Gastroesophageal sphincter (tissue), 4 donors: Measurements from ENCODE around the gene ROR2. TPM values are rescaled to one million over a fixed set of nuclear protein-coding genes. Genes with fewer than 3 reads are reported as not detected.
"Not testable (repeated sequence)": the region's sequence is repeated elsewhere in the genome, so short reads cannot be mapped to it uniquely, and the experiment has no call there.

Source experiments
- ATAC-seq: fragments of 150-250 bp; one replicate; pipeline ENCODE4 v1.9.1; 2016; ENCODE audit warnings: mild to moderate bottlenecking, moderate library complexity
- H3K27ac ChIP-seq, 4 donors: fragments of 200-600 bp; sonication (generic) in 3 of 4; 1 replicate in 3 of 4; 2 replicates in 1 of 4; pipeline ENCODE4 v1.5.1; 2016 to 2019
- H3K27me3 ChIP-seq: fragments of 200-600 bp; sonication (generic); one replicate; pipeline ENCODE4 v1.5.1; 2019
- H3K36me3 ChIP-seq, 2 donors: fragments of 200-600 bp; sonication (generic); one replicate each; pipeline ENCODE4 v1.5.1; 2019; ENCODE audit warnings: control low read depth in 1 of 2
- H3K4me1 ChIP-seq, 3 donors: fragments of 200-600 bp; sonication (generic); 1 replicate in 2 of 3; 2 replicates in 1 of 3; pipeline ENCODE4 v1.5.1; 2016 to 2019; ENCODE audit warnings: control low read depth in 2 of 3
- H3K4me3 ChIP-seq, 2 donors: fragments of 200-600 bp; sonication (generic); one replicate each; pipeline ENCODE4 v1.5.1; 2019; ENCODE audit warnings: mild to moderate bottlenecking in 1 of 2, moderate library complexity in 1 of 2
- H3K9me3 ChIP-seq, 3 donors: fragments of 200-600 bp; sonication (generic); one replicate each; pipeline ENCODE4 v1.5.1; 2017 to 2019; ENCODE audit warnings: control low read depth in 2 of 3
- CTCF ChIP-seq, 4 experiments: fragments of 200-600 bp in 2 of 4; fragments of 450-650 bp in 2 of 4; sonication (generic) in 1 of 4; IDR thresholded peaks; one replicate each; pipeline ENCODE4 v1.5.1; 2017 to 2019; ENCODE audit warnings: antibody characterized with exemption in 4 of 4, mild to moderate bottlenecking in 2 of 4, moderate library complexity in 2 of 4
- EP300 ChIP-seq: sonication (generic); formaldehyde crosslinking; IDR thresholded peaks from one replicate; pipeline ENCODE4 v1.6.1; 2017; ENCODE audit warnings: antibody characterized with exemption, mild to moderate bottlenecking
- POLR2A ChIP-seq, 2 donors: fragments of 450-650 bp; IDR thresholded peaks; one replicate each; pipeline ENCODE4 v1.6.1; 2017; ENCODE audit warnings: antibody characterized with exemption in 2 of 2, mild to moderate bottlenecking in 2 of 2, moderate library complexity in 1 of 2
- POLR2AphosphoS5 ChIP-seq: sonication (generic); formaldehyde crosslinking; IDR thresholded peaks from one replicate; pipeline ENCODE4 v1.6.1; 2017; ENCODE audit warnings: antibody characterized with exemption
- WGBS, 2 donors: methylation state at CpG; one replicate each; pipeline ENCODE4 v1.1.5; 2018; ENCODE audit warnings: low coverage in 1 of 2; 5-methylcytosine and 5-hydroxymethylcytosine counted together
- total RNA-seq, 4 donors: library from RNA; depleted of rRNA; stranded (reverse); fragments of >200 nt; gene quantifications; one replicate each; pipeline ENCODE4 v1.1.0, GENCODE V29; 2016

The ROR2 gene
- total RNA-seq, 4 donors from 2014 or later = 40.8 to 69.1 (median 63.2) TPM

- 80 to 90% methylated on average over 2 of the region's 10 CpGs for WGBS, 2 donors
- H3K27ac ChIP-seq = no peak overlapping the region
- H3K4me1 ChIP-seq = peaks cover 0 to 75% (median 0%) of the 10 kb centered on the region in 3 donors
- TF ChIP-seq POLR2AphosphoS5 (no peak), CTCF (IDR thresholded peaks at IDR 0.05) (no peak), POLR2A (IDR thresholded peaks at IDR 0.05) (no peak), EP300 (no peak)
- ATAC-seq = no peak
- no peaks in the 10 kb centered on the region for H3K36me3 ChIP-seq
- no peak overlapping the region for H3K4me3 ChIP-seq
- H3K27me3 ChIP-seq = no peaks in the 10 kb centered on the region
- H3K9me3 ChIP-seq = no peaks in the 10 kb centered on the region
These were observed 35.6 kb downstream of the ROR2 start for GRCh38 chr9:91914404-91914803.

GRCh38 chr9:91913986-91914385, 36.0 kb downstream of the ROR2 start:
- H3K4me3 ChIP-seq = no peak overlapping the region
- ATAC-seq = no peak
- WGBS, 2 donors = 71 to 86% methylated on average over 6 to 8 of the region's 8 CpGs
- H3K27ac ChIP-seq = no peak overlapping the region
- H3K4me1 ChIP-seq = peaks cover 0 to 74% (median 0%) of the 10 kb centered on the region in 3 donors
- TF ChIP-seq EP300 = no peak
- no peak for TF ChIP-seq CTCF (IDR thresholded peaks at IDR 0.05)
- no peak for TF ChIP-seq POLR2AphosphoS5
- no peak for TF ChIP-seq POLR2A (IDR thresholded peaks at IDR 0.05)
- H3K9me3 ChIP-seq = no peaks in the 10 kb centered on the region
- H3K36me3 ChIP-seq = no peaks in the 10 kb centered on the region
- H3K27me3 ChIP-seq = no peaks in the 10 kb centered on the region

- H3K27me3 ChIP-seq = no peaks in the 10 kb centered on the region
- ATAC-seq = no peak
- 49 to 71% methylated on average over 2 of the region's 2 CpGs for WGBS, 2 donors
- TF ChIP-seq POLR2AphosphoS5 (no peak), CTCF (IDR thresholded peaks at IDR 0.05) (no peak), EP300 (no peak), POLR2A (IDR thresholded peaks at IDR 0.05) (no peak)
- H3K36me3 ChIP-seq = no peaks in the 10 kb centered on the region
- H3K27ac ChIP-seq = no peak overlapping the region
- no peaks in the 10 kb centered on the region for H3K9me3 ChIP-seq
- H3K4me1 ChIP-seq = peaks cover 0 to 72% (median 0%) of the 10 kb centered on the region in 3 donors
- no peak overlapping the region for H3K4me3 ChIP-seq
These were observed 36.9 kb downstream of the ROR2 start for GRCh38 chr9:91913096-91913495.

GRCh38 chr9:91911657-91912056, 38.4 kb downstream of the ROR2 start:
- H3K27ac ChIP-seq = no peak overlapping the region
- 31 to 55% methylated on average over 2 of the region's 2 CpGs for WGBS, 2 donors
- no peak overlapping the region for H3K4me3 ChIP-seq
- no peaks in the 10 kb centered on the region for H3K9me3 ChIP-seq
- no peaks in the 10 kb centered on the region for H3K27me3 ChIP-seq
- H3K4me1 ChIP-seq = peaks cover 0 to 73% (median 0%) of the 10 kb centered on the region in 3 donors
- no peak for TF ChIP-seq POLR2AphosphoS5
- ATAC-seq = no peak
- no peaks in the 10 kb centered on the region for H3K36me3 ChIP-seq

GRCh38 chr9:91909256-91909655, 40.8 kb downstream of the ROR2 start:
- 81 to 100% methylated on average over 1 to 3 of the region's 3 CpGs for WGBS, 2 donors
- peaks cover 0 to 71% (median 0%) of the 10 kb centered on the region in 3 donors for H3K4me1 ChIP-seq
- not testable (repeated sequence) for ATAC-seq, H3K4me3 ChIP-seq, H3K36me3 ChIP-seq, H3K9me3 ChIP-seq, H3K27ac ChIP-seq, H3K27me3 ChIP-seq

- TF ChIP-seq POLR2AphosphoS5 (no peak), POLR2A (IDR thresholded peaks at IDR 0.05) (no peak), EP300 (no peak), CTCF (IDR thresholded peaks at IDR 0.05) (no peak)
- no peak overlapping the region for H3K4me3 ChIP-seq
- H3K4me1 ChIP-seq = peaks cover 0 to 71% (median 0%) of the 10 kb centered on the region in 3 donors
- no peak overlapping the region for H3K27ac ChIP-seq
- no peaks in the 10 kb centered on the region for H3K36me3 ChIP-seq
- no peak for ATAC-seq
- WGBS, 2 donors = 57 to 58% methylated on average over 4 of the region's 4 CpGs
- no peaks in the 10 kb centered on the region for H3K9me3 ChIP-seq
- no peaks in the 10 kb centered on the region for H3K27me3 ChIP-seq
These were observed 41.3 kb downstream of the ROR2 start for GRCh38 chr9:91908746-91909145.
